CD14-positive monocyte (primary cell): ENCODE results near the gene OSBPL6. TPM values are rescaled to one million over a fixed set of nuclear protein-coding genes. Genes with fewer than 3 reads are reported as not detected.

Experiments used
- DNase-seq, 3 donors: peaks; one replicate each; pipeline ENCODE4 v3.0.0-alpha.2; 2011 to 2022
- H2AFZ ChIP-seq: 2 replicates; pipeline ENCODE4 v1.6.0; 2012; ENCODE audit warnings: mild to moderate bottlenecking, low read depth, low read length, inconsistent platforms; ENCODE audit not compliant: insufficient read depth, poor library complexity, severe bottlenecking
- H3K27ac ChIP-seq, 2 donors: 1 replicate in 1 of 2; 2 replicates in 1 of 2; pipeline ENCODE4 v1.5.1; 2012 to 2013; ENCODE audit warnings: low read length in 2 of 2, control low read depth in 1 of 2, inconsistent platforms in 1 of 2, low read depth in 1 of 2, mild to moderate bottlenecking in 1 of 2
- H3K27me3 ChIP-seq, 2 donors: one replicate each; pipeline versions ENCODE4 v1.6.0 to v1.6.1; 2011 to 2013; ENCODE audit warnings: low read length in 2 of 2; ENCODE audit not compliant: control insufficient read depth in 2 of 2, insufficient read depth in 2 of 2
- H3K36me3 ChIP-seq, 2 donors: replicated peaks in 1 of 2; 1 replicate in 1 of 2; 2 replicates in 1 of 2; pipeline versions ENCODE4 v1.5.1 to v1.6.1; 2012 to 2013; ENCODE audit warnings: low read length in 2 of 2, control low read depth in 1 of 2, inconsistent platforms in 1 of 2, mild to moderate bottlenecking in 1 of 2; ENCODE audit not compliant: insufficient read depth in 2 of 2, control insufficient read depth in 1 of 2
- H3K4me1 ChIP-seq, 2 donors: 1 replicate in 1 of 2; 2 replicates in 1 of 2; pipeline versions ENCODE4 v1.5.1 to v1.6.1; 2012 to 2013; ENCODE audit warnings: low read length in 2 of 2, control low read depth in 1 of 2, inconsistent platforms in 1 of 2, mild to moderate bottlenecking in 1 of 2, moderate library complexity in 1 of 2; ENCODE audit not compliant: insufficient read depth in 2 of 2, control insufficient read depth in 1 of 2
- H3K4me2 ChIP-seq: replicated peaks from 2 replicates; pipeline ENCODE3; 2012; ENCODE audit warnings: low read length, moderate library complexity, mild to moderate bottlenecking; ENCODE audit not compliant: poor library complexity, severe bottlenecking; ENCODE audit errors: extremely low read depth
- H3K4me3 ChIP-seq, 3 experiments: fragments of 200-600 bp in 1 of 3; sonication (generic) in 1 of 3; replicated peaks in 1 of 3; 1 replicate in 2 of 3; 2 replicates in 1 of 3; pipeline ENCODE4 v1.5.1; 2011 to 2013; ENCODE audit warnings: low read length in 3 of 3, mild to moderate bottlenecking in 3 of 3, control low read depth in 2 of 3, low read depth in 2 of 3, inconsistent platforms in 1 of 3, moderate library complexity in 1 of 3
- H3K79me2 ChIP-seq: 2 replicates; pipeline ENCODE4 v1.6.0; 2012; ENCODE audit warnings: mild to moderate bottlenecking, control low read depth, inconsistent platforms, low read length, moderate library complexity; ENCODE audit not compliant: insufficient read depth
- H3K9ac ChIP-seq: 2 replicates; pipeline ENCODE4 v1.6.0; 2017; ENCODE audit warnings: low read length, mild to moderate bottlenecking; ENCODE audit not compliant: insufficient read depth, poor library complexity, severe bottlenecking
- H3K9me3 ChIP-seq, 2 donors: replicated peaks in 1 of 2; 1 replicate in 1 of 2; 2 replicates in 1 of 2; pipeline versions ENCODE4 v1.5.1 to v1.6.1; 2012 to 2013; ENCODE audit warnings: low read length in 2 of 2, control low read depth in 1 of 2; ENCODE audit not compliant: control insufficient read depth in 1 of 2, insufficient read depth in 1 of 2
- H4K20me1 ChIP-seq: 2 replicates; pipeline ENCODE4 v1.6.0; 2012; ENCODE audit warnings: mild to moderate bottlenecking, low read length, control low read depth, moderate library complexity; ENCODE audit not compliant: insufficient read depth
- H3K27ac Mint-ChIP-seq, 7 donors: one replicate each; pipeline ENCODE4 v1.8.0; 2020; ENCODE audit warnings: mild to moderate bottlenecking in 7 of 7, mixed read lengths in 7 of 7, moderate library complexity in 6 of 7, inconsistent platforms in 2 of 7
- H3K27me3 Mint-ChIP-seq, 3 donors: one replicate each; pipeline ENCODE4 v1.8.0; 2021 to 2022; ENCODE audit warnings: low read depth in 3 of 3, mild to moderate bottlenecking in 3 of 3, mixed read lengths in 3 of 3, moderate library complexity in 3 of 3, inconsistent platforms in 1 of 3
- H3K36me3 Mint-ChIP-seq, 2 donors: one replicate each; pipeline ENCODE4 v1.8.0; 2020; ENCODE audit warnings: mixed read lengths in 2 of 2, inconsistent platforms in 1 of 2, mild to moderate bottlenecking in 1 of 2
- H3K4me1 Mint-ChIP-seq: one replicate; pipeline ENCODE4 v1.8.0; 2020; ENCODE audit warnings: mild to moderate bottlenecking, mixed read lengths
- H3K4me3 Mint-ChIP-seq, 2 donors: one replicate each; pipeline ENCODE4 v1.8.0; 2020; ENCODE audit warnings: mild to moderate bottlenecking in 2 of 2, mixed read lengths in 2 of 2, moderate library complexity in 1 of 2
- H3K9me3 Mint-ChIP-seq, 7 donors: one replicate each; pipeline ENCODE4 v1.8.0; 2020 to 2022; ENCODE audit warnings: mixed read lengths in 7 of 7, mild to moderate bottlenecking in 6 of 7, moderate library complexity in 6 of 7, inconsistent platforms in 2 of 7
- WGBS: methylation state at CpG from one replicate; pipeline ENCODE4 v1.1.5; 2013; ENCODE audit warnings: missing lambda C conversion rate; ENCODE audit not compliant: insufficient coverage; 5-methylcytosine and 5-hydroxymethylcytosine counted together
- intact Hi-C, 2 donors: fragments of 100-400 bp; cut with micrococcal nuclease; formaldehyde crosslinking; loops; one replicate each; pipeline versions ENCODE4 v1.15.0 to v1.15.1; 2023
- polyA plus RNA-seq, 3 donors: library from polyadenylated mRNA; depleted of rRNA in 1 of 3; unstranded in 2 of 3; stranded (reverse) in 1 of 3; fragments of 300-500 nt in 2 of 3; fragments of >200 nt in 1 of 3; fragmentation: Illumina TruSeq in 2 of 3; gene quantifications; 1 replicate in 2 of 3; 2 replicates in 1 of 3; pipeline ENCODE4 v1.2.3, GENCODE V29; 2012 to 2021
- TF ChIP-seq, protein P1 (sequence below): fragments of 200-600 bp; IDR thresholded peaks from one replicate; pipeline ENCODE4 v1.8.0; 2022; ENCODE audit warnings: antibody characterized with exemption, mild to moderate bottlenecking

The OSBPL6 gene
- polyA plus RNA-seq, 3 donors: not detected

GRCh38 chr2:178265851-178266250 is 71.5 kb downstream of the OSBPL6 start:
- TF ChIP-seq, protein P1, sequence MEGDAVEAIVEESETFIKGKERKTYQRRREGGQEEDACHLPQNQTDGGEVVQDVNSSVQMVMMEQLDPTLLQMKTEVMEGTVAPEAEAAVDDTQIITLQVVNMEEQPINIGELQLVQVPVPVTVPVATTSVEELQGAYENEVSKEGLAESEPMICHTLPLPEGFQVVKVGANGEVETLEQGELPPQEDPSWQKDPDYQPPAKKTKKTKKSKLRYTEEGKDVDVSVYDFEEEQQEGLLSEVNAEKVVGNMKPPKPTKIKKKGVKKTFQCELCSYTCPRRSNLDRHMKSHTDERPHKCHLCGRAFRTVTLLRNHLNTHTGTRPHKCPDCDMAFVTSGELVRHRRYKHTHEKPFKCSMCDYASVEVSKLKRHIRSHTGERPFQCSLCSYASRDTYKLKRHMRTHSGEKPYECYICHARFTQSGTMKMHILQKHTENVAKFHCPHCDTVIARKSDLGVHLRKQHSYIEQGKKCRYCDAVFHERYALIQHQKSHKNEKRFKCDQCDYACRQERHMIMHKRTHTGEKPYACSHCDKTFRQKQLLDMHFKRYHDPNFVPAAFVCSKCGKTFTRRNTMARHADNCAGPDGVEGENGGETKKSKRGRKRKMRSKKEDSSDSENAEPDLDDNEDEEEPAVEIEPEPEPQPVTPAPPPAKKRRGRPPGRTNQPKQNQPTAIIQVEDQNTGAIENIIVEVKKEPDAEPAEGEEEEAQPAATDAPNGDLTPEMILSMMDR: no peak
- WGBS: 90% methylated on average over 5 of the region's 6 CpGs
- no peak overlapping the region for H3K9ac ChIP-seq
- no peaks in the 10 kb centered on the region for H3K9me3 ChIP-seq
- Mint-ChIP-seq H3K9me3 (no peaks in the 10 kb centered on the region), H3K4me1 (no peaks in the 10 kb centered on the region), H3K27ac (no peak overlapping the region), H3K4me3 (no peak overlapping the region), H3K27me3 (peaks cover 0 to 5% (median 0%) of the 10 kb centered on the region in 3 donors), H3K36me3 (no peaks in the 10 kb centered on the region)
- H3K27me3 ChIP-seq: no peaks in the 10 kb centered on the region
- intact Hi-C loops: no loop called here
- no peak overlapping the region for H3K4me2 ChIP-seq
- no peak for DNase-seq
- H2AFZ ChIP-seq: no peak overlapping the region
- no peaks in the 10 kb centered on the region for H3K36me3 ChIP-seq
- H4K20me1 ChIP-seq: no peaks in the 10 kb centered on the region
- H3K27ac ChIP-seq: no peak overlapping the region
- H3K4me3 ChIP-seq: no peak overlapping the region
- no peaks in the 10 kb centered on the region for H3K79me2 ChIP-seq
- no peaks in the 10 kb centered on the region for H3K4me1 ChIP-seq

DNA sequence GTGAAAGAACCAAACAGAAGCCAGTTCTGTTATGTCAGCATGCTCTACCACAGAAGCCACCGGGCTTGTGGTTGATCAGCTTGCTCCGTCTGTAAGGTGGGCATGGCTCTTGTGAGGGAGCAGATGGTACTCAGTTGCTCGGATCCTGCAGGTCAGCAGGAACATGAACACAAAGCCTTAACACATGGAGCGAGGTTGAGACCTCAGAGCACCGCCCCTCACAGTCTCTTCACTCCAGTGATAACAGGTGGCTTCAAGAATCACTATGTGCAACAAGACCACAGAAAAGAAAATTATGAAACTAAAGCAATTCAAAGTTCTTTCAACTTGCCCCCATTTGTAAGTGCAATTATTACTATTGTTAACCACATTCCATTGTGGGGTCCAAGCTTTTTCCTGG is 72.1 kb downstream of the OSBPL6 start:
- Histone ChIP-seq H3K79me2 (no peaks in the 10 kb centered on the region), H3K27ac (no peak overlapping the region), H3K4me2 (no peak overlapping the region), H3K36me3 (no peaks in the 10 kb centered on the region), H3K9ac (no peak overlapping the region), H3K4me3 (no peak overlapping the region), H3K9me3 (no peaks in the 10 kb centered on the region), H3K27me3 (no peaks in the 10 kb centered on the region), H2AFZ (no peak overlapping the region), H3K4me1 (no peaks in the 10 kb centered on the region), H4K20me1 (no peaks in the 10 kb centered on the region)
- no peak overlapping the region for H3K4me3 Mint-ChIP-seq
- H3K4me1 Mint-ChIP-seq: no peaks in the 10 kb centered on the region
- peaks cover 0 to 5% (median 0%) of the 10 kb centered on the region in 3 donors for H3K27me3 Mint-ChIP-seq
- no peaks in the 10 kb centered on the region for H3K36me3 Mint-ChIP-seq
- TF ChIP-seq, protein P1: no peak
- WGBS: 100% methylated on average over 2 of the region's 5 CpGs
- no peak overlapping the region for H3K27ac Mint-ChIP-seq
- intact Hi-C loops: no loop called here
- no peak for DNase-seq
- H3K9me3 Mint-ChIP-seq: no peaks in the 10 kb centered on the region
